GM18907 (cell line): Measurements from ENCODE around the gene CCDC148.
"Not testable (repeated sequence)": the region's sequence is repeated elsewhere in the genome, so short reads cannot be mapped to it uniquely, and the experiment has no call there.

Source experiments
- ATAC-seq: cut with Tn5 transposase; IDR thresholded peaks from one replicate; pipeline ENCODE4 v1.9.1; 2021; ENCODE audit warnings: mild to moderate bottlenecking, moderate library complexity; ENCODE audit not compliant: unreplicated experiment

The CCDC148 gene

DNA sequence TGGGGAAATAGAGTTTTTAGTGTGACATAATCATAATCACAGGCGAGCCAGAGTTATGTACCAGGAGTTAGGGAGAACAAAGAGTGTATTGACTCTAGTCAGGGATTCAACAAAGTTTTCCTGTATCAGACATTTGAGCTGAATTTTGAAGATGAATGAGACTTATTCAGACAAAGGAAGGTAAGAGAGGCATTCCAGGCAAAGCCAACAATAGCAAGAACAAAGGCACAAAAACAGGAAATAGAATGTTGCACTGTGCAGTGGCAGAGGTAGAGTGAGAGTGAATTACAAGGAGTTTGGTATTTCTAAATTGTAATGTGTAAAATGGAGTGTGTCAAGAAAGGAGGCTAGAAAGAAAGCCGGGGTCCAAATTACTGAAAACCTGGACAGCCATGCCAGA lies 156.2 kb downstream of the CCDC148 start:
- ATAC-seq: no peak

DNA sequence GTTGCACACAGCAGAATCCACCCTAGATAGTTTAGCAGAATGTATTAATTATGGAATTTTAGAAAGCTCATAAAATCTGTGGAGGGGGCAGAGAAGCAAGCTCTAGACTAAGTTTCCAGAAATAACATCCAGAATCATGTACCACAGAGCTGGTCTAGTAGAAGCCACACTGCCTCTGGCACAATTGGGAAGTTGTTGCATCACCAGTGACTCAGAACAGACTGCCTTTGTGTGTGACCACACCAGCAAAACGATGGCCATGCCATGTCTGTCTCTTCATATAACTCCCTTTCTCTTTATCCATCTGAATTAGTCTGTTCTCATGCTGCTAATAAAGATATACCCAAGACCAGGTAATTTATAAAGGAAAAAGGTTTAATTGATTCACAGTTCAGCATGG lies 158.9 kb downstream of the CCDC148 start:
- ATAC-seq: no peak

DNA sequence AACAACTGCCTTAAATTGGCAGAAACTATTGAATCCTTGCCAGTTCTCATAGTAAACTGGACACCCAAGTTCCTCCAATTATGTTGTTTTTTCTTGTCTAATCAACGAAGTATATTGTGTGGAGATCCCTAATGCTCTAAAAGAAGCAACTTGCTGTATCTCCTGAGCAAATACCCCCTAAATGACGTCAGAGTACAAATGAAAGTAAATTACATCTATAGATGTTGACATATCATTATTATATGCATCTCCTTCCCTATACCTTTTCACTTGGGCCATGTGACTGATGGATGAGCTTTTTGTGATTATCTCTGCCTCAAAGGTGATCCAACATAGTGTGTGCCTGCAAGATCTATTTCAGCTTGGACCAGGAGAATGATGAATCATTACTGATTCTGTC lies 159.4 kb downstream of the CCDC148 start:
- no peak for ATAC-seq

DNA sequence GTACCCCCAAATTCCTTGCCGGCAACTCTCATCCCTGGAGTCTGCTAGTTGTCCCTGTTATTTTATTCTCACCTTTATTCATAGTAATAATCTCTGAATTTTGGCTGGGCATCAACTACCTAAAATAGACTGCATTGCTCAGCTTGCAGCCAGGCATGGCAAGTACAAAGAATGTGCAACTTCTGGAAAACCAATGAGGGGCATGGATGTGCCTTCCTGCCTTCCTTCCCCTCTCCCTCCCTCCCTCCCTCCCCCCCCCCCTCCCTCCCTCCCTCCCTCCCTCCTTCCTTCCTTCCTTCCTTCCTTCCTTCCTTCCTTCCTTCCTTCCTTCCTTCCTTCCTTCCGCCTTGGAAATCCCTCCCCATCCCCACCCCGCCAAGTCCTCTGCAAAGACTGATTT lies 162.8 kb downstream of the CCDC148 start:
- no peak for ATAC-seq

DNA sequence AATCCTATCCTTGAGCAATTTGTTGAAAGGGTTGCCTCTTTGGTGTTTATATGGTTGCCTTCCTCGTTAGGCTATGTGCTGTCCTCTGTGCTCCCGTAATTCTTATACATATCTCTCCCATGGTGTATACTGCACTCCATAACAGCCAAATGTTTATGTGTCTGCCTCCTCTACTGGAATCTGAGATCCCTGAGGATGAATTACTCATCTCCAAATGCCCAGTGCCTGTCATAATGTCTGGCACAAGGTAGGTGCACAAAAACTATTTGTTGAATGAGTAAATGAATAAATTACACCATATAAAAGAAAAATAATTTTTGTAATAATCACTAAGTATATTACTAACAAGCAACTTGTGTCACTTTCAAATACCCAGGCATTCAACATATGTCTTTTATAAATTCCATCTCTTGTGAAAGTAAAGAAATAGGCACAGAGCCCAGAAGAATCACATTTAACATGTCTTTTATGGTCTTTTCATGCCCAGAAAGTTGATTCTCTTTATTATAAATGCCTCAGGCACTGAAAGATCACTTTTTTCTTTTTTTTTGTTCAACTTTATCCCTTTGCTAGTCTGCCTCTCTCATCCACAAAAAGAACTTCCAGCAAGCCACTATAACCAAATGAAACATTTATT lies 164.9 kb downstream of the CCDC148 start:
- ATAC-seq: no peak

DNA sequence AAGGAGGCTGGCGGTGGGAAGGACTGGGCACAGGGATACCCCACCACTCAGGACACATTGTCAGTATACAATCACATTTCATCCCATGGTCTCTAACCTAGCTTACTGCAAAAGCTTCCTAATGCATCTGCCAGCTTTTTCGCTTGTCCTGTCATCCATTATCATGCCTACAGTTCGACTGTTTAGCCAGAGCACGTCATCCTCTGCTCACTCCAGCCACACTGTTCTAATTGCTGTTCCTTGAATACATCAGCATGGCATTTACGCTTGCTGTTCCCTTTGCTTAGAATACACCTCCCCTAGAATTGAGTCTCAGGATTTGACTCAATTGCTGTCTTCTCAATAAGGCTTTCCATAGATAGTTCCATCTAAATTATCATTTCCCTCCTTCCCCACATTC lies 166.3 kb downstream of the CCDC148 start:
- no peak for ATAC-seq

DNA sequence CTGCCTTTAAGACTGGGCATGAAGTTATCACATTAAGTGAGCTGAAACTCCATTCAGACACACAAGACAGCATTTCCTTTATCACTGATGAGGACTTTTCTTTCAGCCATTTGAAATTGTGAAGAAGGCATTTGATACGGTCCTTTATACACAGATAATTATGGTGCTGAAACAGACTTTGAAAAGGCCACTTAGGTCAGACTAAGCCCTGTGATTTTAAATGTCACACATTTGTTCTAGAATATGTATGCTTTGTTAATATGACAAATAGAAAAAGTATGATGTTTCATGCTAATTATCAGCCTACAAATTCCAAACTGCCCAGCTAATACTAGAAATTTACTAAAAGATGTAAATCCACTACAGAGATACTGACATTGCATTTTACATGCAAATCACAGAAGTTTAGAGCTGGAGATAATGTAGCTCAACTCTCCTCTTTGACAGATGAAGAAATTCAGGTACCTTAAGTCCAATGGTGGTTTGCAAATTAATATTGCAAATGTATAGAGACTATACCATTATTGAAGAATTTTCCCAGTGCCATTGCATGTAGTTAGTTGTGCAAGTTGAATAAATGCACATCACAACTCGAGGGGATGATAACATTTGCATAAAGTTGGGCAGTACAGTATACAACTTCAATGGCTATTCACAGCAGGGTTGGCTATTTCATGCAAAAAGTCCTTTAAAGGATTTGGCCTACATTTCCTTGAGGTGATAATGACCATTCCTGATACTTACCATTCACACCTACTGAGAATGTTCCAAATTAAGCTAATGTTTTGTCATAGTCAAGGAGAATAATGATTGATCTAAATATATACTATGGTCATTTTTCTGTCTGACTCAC lies 179.7 kb downstream of the CCDC148 start:
- ATAC-seq: no peak

DNA sequence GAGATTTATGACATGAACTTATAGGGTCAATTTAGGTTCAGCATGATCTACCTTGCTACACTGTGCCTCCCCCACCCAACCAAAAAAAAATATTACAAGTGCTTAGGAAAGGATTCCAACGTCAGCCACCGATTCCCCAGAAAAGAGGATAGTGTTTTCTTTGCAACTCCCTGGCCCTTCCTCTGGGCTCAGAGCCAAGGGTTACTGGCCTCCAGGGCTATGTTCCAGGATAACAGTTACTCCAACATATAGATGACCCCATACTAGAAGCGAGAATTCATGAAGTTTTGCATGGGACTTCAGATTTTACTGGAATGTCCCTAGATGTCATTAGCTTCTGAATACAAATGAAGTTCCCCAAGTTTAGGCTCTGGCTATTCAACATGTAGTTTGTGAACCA lies 182.8 kb downstream of the CCDC148 start:
- ATAC-seq: no peak

DNA sequence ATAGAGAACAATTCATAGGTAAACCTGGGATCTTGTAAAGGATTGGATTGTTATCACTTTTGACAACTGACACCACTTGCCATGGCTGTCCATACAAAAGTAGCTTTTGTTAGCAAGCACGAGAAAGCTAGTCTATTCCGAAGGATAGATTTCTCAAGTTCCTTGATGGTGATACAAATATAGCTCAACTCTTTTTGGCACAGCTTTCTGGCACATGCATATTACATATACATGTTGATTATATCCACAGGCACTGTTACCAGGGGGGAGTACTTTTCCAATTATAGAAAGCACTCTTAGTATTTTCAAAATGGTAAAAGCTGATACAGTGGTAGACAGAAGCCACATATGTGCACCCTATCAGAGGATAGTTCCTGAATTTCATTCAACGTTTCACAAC lies 186.0 kb downstream of the CCDC148 start:
- no peak for ATAC-seq

DNA sequence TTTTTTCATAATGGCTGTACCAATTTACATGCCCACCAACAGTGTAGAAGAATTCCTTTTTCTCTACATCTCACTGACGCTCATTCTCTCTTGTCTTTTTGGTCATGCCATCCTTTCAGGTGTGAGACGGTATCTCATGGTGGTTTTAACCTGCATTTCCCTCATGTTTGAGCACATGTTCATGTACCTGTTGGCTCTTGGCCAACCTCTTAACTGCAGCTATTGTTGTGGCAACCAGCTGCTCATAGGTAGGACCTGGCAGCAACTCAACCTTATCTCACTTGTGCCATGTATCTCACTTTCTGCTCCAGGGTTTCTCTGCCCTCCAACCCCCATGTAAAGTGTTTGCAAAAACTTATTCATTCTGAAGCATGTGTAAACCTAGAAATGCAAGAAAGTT lies 187.4 kb downstream of the CCDC148 start:
- ATAC-seq: no peak

DNA sequence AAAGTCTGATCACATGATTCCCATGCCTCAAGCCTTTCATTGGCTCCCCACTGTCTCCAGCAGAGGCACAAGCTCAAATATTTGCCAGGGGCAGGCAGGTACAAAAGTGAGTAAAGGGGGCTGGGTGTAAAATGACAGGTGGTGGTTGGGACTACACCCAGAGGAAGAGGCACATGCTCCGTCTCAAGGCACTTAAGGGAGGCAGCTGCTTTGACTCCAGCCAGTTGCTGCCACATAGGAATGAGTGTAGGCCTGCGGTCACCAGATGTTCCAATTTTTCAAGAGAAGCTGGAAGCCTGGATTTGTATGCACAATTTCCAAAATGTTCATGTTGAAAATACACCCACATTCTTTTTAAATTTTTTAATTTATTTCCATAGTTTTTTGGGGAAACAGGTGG lies 190.4 kb downstream of the CCDC148 start:
- no peak for ATAC-seq

DNA sequence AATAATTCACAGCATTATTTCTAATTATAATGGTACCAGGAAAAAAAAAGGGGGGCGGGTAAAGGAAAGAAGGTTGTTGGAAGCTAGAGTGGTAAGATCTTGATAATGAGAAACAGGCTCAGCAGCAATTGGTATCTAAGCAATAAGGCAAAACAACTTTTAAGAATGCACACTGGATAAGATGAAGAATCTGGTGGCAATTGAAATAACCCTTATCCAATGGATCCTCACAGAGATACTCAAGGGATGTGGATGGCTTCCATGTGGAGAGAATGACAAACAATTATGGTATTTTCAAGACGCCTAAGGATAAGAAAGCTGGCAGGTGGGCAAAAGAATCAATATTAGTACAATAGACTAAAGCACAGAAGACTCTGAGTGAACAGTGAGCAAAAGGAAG lies 201.3 kb downstream of the CCDC148 start:
- ATAC-seq: no peak

DNA sequence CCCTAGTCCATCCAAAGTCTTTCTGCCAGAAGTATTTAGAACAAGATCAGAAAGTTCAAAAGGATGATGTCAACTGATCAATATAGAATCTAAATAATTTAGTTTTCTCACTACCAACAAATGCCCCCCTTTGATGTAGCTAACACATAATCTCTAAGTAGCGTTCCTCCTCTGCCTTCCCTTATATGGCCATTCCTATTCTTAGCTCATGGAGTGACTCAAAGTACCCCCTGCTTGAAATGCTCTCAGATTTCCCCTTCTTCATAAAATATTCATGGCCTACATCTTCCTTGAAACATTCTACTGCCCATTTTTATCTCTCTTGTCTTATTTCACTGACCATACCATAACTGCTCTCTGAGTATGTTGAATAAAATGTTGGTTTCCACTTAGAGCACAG lies 203.4 kb downstream of the CCDC148 start:
- no peak for ATAC-seq

DNA sequence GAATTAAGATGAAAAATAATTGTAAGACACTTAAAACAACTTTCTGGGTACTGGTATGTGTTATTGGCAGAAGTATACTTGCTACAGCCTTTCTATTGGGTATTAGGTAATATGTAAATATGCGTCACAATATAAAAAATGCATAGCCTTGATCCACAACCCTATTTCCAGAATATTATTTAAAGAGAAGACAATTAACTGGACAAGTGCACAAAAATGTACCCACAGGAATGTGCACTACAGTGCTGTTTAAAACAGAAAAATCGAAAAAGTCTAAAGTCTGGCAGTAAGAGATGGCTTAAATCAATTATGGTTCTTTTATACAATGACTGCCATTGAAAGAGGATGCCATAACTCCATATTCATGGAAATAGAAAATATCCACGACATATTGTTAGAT lies 205.2 kb downstream of the CCDC148 start:
- no peak for ATAC-seq

DNA sequence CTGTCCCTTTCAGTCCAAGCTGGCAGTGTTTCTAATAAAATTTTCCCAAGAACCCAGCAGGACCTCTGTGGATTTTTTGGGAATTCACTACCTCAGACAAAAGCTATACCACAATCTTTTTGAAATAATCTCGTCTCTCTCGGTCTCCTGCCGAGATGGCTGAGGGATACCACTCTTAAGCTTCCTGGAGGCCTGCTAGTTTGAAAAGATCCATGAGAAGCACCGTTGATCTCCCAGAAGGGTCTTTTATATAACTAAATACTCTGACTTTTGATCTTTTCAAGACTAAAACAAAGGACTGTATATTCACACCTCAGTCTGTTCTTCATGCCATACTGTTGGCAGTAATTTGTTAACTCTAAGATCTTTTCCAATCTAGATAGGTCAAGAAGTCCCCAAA lies 213.2 kb downstream of the CCDC148 start:
- ATAC-seq: no peak

DNA sequence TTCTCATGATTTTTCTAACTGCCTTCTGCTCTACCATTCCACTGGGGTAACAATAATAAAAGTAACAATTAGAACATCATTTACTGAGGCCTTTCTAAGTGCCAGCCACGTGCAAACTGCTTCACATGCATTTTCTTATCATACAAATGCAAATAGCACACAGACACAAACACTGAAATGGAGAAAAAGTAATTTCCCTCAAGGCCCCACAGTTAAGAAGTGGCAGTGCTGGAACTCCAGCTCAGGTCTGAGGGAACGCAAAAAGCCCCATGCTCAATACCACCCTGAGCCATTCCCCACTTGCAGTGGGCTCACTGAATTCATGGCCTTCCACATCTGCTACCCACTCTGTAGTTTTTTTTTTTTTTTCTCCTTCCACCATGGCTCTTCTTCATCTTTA lies 214.3 kb downstream of the CCDC148 start:
- no peak for ATAC-seq

DNA sequence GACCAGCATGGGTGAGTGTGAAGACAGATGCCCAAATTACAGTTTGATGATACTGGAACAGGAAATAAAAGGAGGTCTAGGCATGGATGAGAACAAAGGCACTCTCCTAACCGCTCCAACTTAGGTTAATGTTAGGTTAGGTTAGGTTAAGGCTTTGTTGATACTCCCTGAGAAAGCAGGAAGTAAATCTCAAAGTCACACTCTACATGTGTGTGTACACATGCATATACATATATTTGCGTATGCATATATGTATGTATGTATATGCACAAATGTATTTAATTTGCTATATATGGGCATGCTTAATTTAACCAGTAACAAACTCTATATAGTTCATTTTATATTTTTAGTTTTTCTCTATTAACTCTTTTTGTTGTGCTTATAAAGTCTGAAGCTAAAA lies 215.6 kb downstream of the CCDC148 start:
- no peak for ATAC-seq

DNA sequence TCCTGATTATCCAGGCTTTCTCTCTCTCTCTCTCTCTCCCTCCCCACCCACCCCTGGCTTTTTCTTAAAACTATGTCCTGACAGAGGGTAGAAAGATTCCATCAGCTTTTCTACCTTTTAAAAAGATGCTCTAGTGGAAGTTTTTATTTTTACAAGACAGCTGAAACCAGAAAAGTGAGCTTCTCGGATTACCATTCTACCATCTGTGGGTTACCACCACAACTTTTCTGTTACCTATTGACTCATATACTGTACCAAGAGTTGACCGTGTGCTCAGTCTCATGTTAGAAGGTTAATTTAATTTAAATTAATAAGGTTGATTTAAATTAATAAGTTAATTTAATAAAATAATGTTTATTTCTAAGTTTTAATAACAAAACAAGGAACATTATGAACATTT lies 217.3 kb downstream of the CCDC148 start:
- peak; percentile 62 for ATAC-seq

DNA sequence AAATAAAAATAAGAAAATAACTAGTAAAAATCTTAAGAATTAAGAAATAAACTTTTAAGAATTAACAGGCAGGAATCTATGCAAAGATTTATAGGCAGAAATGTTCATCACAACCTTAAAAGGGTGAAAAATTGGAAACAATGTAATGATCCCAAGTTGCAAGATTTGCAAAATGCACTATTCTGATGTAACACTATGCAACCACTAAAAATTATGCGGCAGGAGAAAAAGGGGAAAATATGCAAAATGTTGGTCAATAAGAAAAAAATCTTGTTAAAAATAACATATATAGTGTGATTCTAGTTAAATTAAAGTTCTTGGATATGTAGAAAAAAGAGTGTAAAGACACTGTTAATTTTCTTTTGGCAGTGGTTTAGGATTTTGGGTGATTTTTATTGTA lies 222.1 kb downstream of the CCDC148 start:
- no peak for ATAC-seq

DNA sequence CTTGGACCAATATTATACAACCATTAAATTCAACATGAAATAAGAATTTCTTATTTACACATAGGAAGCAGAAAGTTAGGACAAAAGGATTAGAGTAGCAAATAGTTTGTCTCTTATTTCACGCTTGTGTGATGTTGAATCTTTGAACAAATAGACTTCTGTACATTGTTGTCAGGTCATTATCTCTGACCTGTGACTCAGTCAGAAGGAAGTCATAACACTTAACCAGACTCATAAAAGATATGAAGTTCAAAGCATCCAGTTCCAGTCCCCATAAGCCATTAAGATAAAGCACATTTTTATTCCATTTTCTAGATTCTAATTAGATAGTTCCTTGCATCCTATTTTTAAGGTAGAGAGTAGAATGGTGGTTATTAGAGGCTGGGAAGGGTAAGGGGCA lies 224.1 kb downstream of the CCDC148 start:
- no peak for ATAC-seq

DNA sequence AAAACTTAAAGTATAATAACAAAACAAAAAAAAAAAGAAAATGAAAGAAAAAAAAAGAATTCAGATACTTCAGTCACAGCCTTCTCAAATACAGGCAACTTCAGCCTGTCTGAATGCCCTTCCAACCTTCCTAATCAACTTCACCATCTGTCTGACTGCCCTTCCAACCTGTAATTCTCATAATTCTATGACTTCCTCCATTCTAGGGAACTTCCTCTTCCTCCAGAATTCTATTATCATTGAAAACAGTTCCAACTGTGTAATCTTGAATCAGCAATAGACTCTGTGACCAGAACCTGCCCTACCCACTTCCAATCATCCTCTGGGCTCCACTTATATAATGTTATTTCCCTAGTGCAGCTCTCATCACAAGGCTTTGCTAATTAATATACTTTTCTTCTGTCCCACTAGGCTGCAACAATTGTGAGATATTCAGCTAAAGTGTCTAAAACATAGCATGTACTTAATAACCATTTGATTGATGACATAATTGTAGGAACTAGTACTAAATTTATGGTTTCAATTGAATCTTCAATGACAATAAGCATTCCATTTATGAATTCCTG lies 227.5 kb downstream of the CCDC148 start:
- no peak for ATAC-seq

DNA sequence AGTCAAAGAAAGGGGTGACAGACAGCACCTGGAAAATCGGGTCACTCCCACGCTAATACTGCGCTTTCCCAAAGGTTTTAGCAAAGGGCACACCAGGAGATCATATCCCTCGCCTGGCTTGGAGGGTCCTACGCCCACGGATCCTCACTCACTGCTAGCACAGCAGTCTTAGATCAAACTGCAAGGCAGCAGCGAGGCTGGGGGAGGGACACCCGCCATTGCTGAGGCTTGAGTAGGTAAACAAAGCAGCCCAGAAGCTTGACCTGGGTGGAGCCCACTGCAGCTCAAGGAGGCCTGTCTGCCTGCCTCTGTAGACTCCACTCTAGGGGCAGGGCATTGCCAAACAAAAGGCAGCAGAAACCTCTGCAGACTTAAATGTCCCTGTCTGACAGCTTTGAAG lies 233.5 kb downstream of the CCDC148 start:
- not testable (repeated sequence) for ATAC-seq
